HG03139 (cell line): ENCODE results near the gene ZNF385B.

Experiments
- ATAC-seq: cut with Tn5 transposase; IDR thresholded peaks from one replicate; pipeline ENCODE4 v1.9.1; 2021; ENCODE audit not compliant: unreplicated experiment

ZNF385B gene

GRCh38 chr2:179454443-179455171 lies 406.8 kb downstream of the ZNF385B start:
- no peak for ATAC-seq

GRCh38 chr2:179449010-179449409 lies 412.4 kb downstream of the ZNF385B start:
- ATAC-seq, result peak; percentile 76

- ATAC-seq, result no peak
Measured at GRCh38 chr2:179447839-179448447, 413.5 kb downstream of the ZNF385B start.

- no peak for ATAC-seq
Measured at GRCh38 chr2:179447421-179447820, 414.0 kb downstream of the ZNF385B start.

- ATAC-seq, result no peak
Measured at GRCh38 chr2:179446476-179447141, 414.8 kb downstream of the ZNF385B start.

- no peak for ATAC-seq
Measured at GRCh38 chr2:179444056-179444455, 417.4 kb downstream of the ZNF385B start.

GRCh38 chr2:179443180-179443579 lies 418.2 kb downstream of the ZNF385B start:
- no peak for ATAC-seq

- no peak for ATAC-seq
Measured at GRCh38 chr2:179442206-179442605, 419.2 kb downstream of the ZNF385B start.

GRCh38 chr2:179441551-179441950 lies 419.9 kb downstream of the ZNF385B start:
- ATAC-seq, result no peak

- no peak for ATAC-seq
Measured at GRCh38 chr2:179440642-179441251, 420.7 kb downstream of the ZNF385B start.

GRCh38 chr2:179438654-179439053 lies 422.8 kb downstream of the ZNF385B start:
- no peak for ATAC-seq

GRCh38 chr2:179437430-179437829 lies 424.0 kb downstream of the ZNF385B start:
- no peak for ATAC-seq

- ATAC-seq, result no peak
Measured at GRCh38 chr2:179435566-179435965, 425.8 kb downstream of the ZNF385B start.

- ATAC-seq, result no peak
Measured at GRCh38 chr2:179435000-179435399, 426.4 kb downstream of the ZNF385B start.

- ATAC-seq, result no peak
Measured at GRCh38 chr2:179434357-179434756, 427.1 kb downstream of the ZNF385B start.

- no peak for ATAC-seq
Measured at GRCh38 chr2:179432751-179433150, 428.7 kb downstream of the ZNF385B start.

- no peak for ATAC-seq
Measured at GRCh38 chr2:179429597-179429996, 431.8 kb downstream of the ZNF385B start.

- ATAC-seq, result no peak
Measured at GRCh38 chr2:179429060-179429471, 432.3 kb downstream of the ZNF385B start.

GRCh38 chr2:179428649-179429048 lies 432.8 kb downstream of the ZNF385B start:
- ATAC-seq, result no peak

- no peak for ATAC-seq
Measured at GRCh38 chr2:179427065-179427464, 434.3 kb downstream of the ZNF385B start.

- ATAC-seq, result no peak
Measured at GRCh38 chr2:179424571-179424970, 436.8 kb downstream of the ZNF385B start.
